ENCODE measurements around the gene OBSCN.

The OBSCN gene

GRCh38 chr1:228279722-228280105 is 71.9 kb downstream of the OBSCN start:
- no peak overlapping the region for H3K27ac ChIP-seq
- TF ChIP-seq CTCF (conservative IDR thresholded peaks at IDR 0.05) = no peak
- no peak for TF ChIP-seq ZFX (IDR thresholded peaks at IDR 0.05)

- H3K27ac ChIP-seq = no peak overlapping the region
- TF ChIP-seq CTCF (conservative IDR thresholded peaks at IDR 0.05) (no peak), ZFX (IDR thresholded peaks at IDR 0.05) (no peak)
Measured at GRCh38 chr1:228280106-228280901, 72.5 kb downstream of the OBSCN start.

- TF ChIP-seq ZFX (IDR thresholded peaks at IDR 0.05) (no peak), CTCF (conservative IDR thresholded peaks at IDR 0.05) (no peak)
Measured at GRCh38 chr1:228280961-228281591, 73.2 kb downstream of the OBSCN start.

GRCh38 chr1:228281631-228282328 is 73.9 kb downstream of the OBSCN start:
- no peak for TF ChIP-seq CTCF (conservative IDR thresholded peaks at IDR 0.05)
- TF ChIP-seq ZFX (IDR thresholded peaks at IDR 0.05) = no peak
- no peak overlapping the region for H3K27ac ChIP-seq

More at GRCh38 chr1:228280961-228281591, 73.2 kb downstream of the OBSCN start:
- H3K27ac ChIP-seq = no peak overlapping the region

- H3K27ac ChIP-seq = no peak overlapping the region
- TF ChIP-seq ZFX (IDR thresholded peaks at IDR 0.05) = no peak
- no peak for TF ChIP-seq CTCF (conservative IDR thresholded peaks at IDR 0.05)
Measured at GRCh38 chr1:228282329-228283042, 74.6 kb downstream of the OBSCN start.

- no peak overlapping the region for H3K27ac ChIP-seq
- TF ChIP-seq CTCF (conservative IDR thresholded peaks at IDR 0.05) = no peak
- no peak for TF ChIP-seq ZFX (IDR thresholded peaks at IDR 0.05)
Measured at GRCh38 chr1:228283043-228283371, 75.2 kb downstream of the OBSCN start.

Data from C4-2B (cell line).